Caki2 (cell line): ENCODE data around the gene TMEM212. TPM values are rescaled to one million over a fixed set of nuclear protein-coding genes. Genes with fewer than 3 reads are reported as not detected.
"Not testable (repeated sequence)": the region's sequence is repeated elsewhere in the genome, so short reads cannot be mapped to it uniquely, and the experiment has no call there.

ENCODE experiments used
- DNase-seq: peaks from one replicate; pipeline ENCODE4 v3.0.0-alpha.2; 2015; ENCODE audit warnings: low read depth
- in situ Hi-C: cut with HindIII; loops from 2 replicates; pipeline ENCODE4 v1.10.0; 2016; ENCODE audit warnings: low sequenced_read_pairs, low pct_unique_long_range_greater_than_20kb, mixed read lengths
- total RNA-seq: library from RNA; depleted of rRNA; stranded (reverse); fragments of >200 nt; shearing (Covaris generic); gene quantifications from 2 replicates; pipeline ENCODE4 v1.2.3, GENCODE V29; 2014; ENCODE audit warnings: low replicate concordance; rRNA removed

The TMEM212 gene
- total RNA-seq, 1 experiment from 2014 or later, result not detected

- no peak for DNase-seq
- in situ Hi-C loops, result no loop called here
Measured at GRCh38 chr3:171901615-171902312, 58.6 kb downstream of the TMEM212 start.

- in situ Hi-C loops, result no loop called here
- DNase-seq, result no peak
Measured at GRCh38 chr3:171904829-171905228, 61.7 kb downstream of the TMEM212 start.

GRCh38 chr3:171906503-171906902 lies 63.4 kb downstream of the TMEM212 start:
- DNase-seq, in situ Hi-C loops: not testable (repeated sequence)

GRCh38 chr3:171906951-171907676 lies 64.0 kb downstream of the TMEM212 start:
- DNase-seq, result no peak
- in situ Hi-C loops, result no loop called here

- no peak for DNase-seq
- in situ Hi-C loops, result no loop called here
Measured at GRCh38 chr3:171907761-171908160, 64.6 kb downstream of the TMEM212 start.

- in situ Hi-C loops, result no loop called here
- DNase-seq, result no peak
Measured at GRCh38 chr3:171908731-171909130, 65.6 kb downstream of the TMEM212 start.

Other genes with a start within 250 kb of the TMEM212 start
- gene PLD1, start 32.9 kb upstream of the TMEM212 start, total RNA-seq, result 6.4 and 12.2 TPM in 2 replicates
- gene FNDC3B, start 196.2 kb downstream of the TMEM212 start, total RNA-seq, result 70.0 and 77.7 TPM in 2 replicates